GM19467 (cell line): Measurements from ENCODE around the gene ANKFN1.

Experiments used
- ATAC-seq: cut with Tn5 transposase; IDR thresholded peaks from one replicate; pipeline ENCODE4 v1.9.1; 2021; ENCODE audit warnings: mild to moderate bottlenecking, moderate library complexity; ENCODE audit not compliant: unreplicated experiment

ANKFN1 gene

GRCh38 chr17:56175299-56175955 is 22.2 kb downstream of the ANKFN1 start:
- ATAC-seq = no peak

- no peak for ATAC-seq
Measured at GRCh38 chr17:56176091-56176490, 22.8 kb downstream of the ANKFN1 start.

- ATAC-seq = no peak
Measured at GRCh38 chr17:56177361-56177760, 24.1 kb downstream of the ANKFN1 start.

GRCh38 chr17:56178203-56178602 is 24.9 kb downstream of the ANKFN1 start:
- no peak for ATAC-seq

- ATAC-seq = no peak
Measured at GRCh38 chr17:56182081-56182480, 28.8 kb downstream of the ANKFN1 start.

- ATAC-seq = no peak
Measured at GRCh38 chr17:56184650-56185049, 31.4 kb downstream of the ANKFN1 start.

GRCh38 chr17:56185491-56186221 is 32.4 kb downstream of the ANKFN1 start:
- no peak for ATAC-seq

GRCh38 chr17:56186222-56186786 is 33.0 kb downstream of the ANKFN1 start:
- no peak for ATAC-seq

- ATAC-seq = no peak
Measured at GRCh38 chr17:56203430-56203829, 50.2 kb downstream of the ANKFN1 start.

GRCh38 chr17:56206351-56206750 is 53.1 kb downstream of the ANKFN1 start:
- ATAC-seq = no peak

- no peak for ATAC-seq
Measured at GRCh38 chr17:56213031-56213430, 59.8 kb downstream of the ANKFN1 start.

- ATAC-seq = no peak
Measured at GRCh38 chr17:56217921-56218320, 64.6 kb downstream of the ANKFN1 start.

GRCh38 chr17:56222255-56222654 is 69.0 kb downstream of the ANKFN1 start:
- no peak for ATAC-seq

GRCh38 chr17:56230660-56231059 is 77.4 kb downstream of the ANKFN1 start:
- ATAC-seq = no peak

GRCh38 chr17:56231252-56231651 is 78.0 kb downstream of the ANKFN1 start:
- no peak for ATAC-seq

- ATAC-seq = no peak
Measured at GRCh38 chr17:56231693-56232092, 78.4 kb downstream of the ANKFN1 start.

GRCh38 chr17:56244268-56244890 is 91.1 kb downstream of the ANKFN1 start:
- no peak for ATAC-seq

- no peak for ATAC-seq
Measured at GRCh38 chr17:56247816-56248215, 94.5 kb downstream of the ANKFN1 start.

- ATAC-seq = no peak
Measured at GRCh38 chr17:56257075-56257474, 103.8 kb downstream of the ANKFN1 start.

GRCh38 chr17:56260376-56261002 is 107.2 kb downstream of the ANKFN1 start:
- ATAC-seq = no peak

- ATAC-seq = no peak
Measured at GRCh38 chr17:56262803-56263202, 109.5 kb downstream of the ANKFN1 start.
